GM12801 (cell line): ENCODE data around the gene PDGFB.

Experiments
- CTCF ChIP-seq: IDR thresholded peaks from one replicate; pipeline ENCODE4 v1.5.1; 2011; ENCODE audit warnings: control low read depth; ENCODE audit not compliant: insufficient read length; ENCODE audit errors: extremely low read depth

Gene PDGFB

DNA sequence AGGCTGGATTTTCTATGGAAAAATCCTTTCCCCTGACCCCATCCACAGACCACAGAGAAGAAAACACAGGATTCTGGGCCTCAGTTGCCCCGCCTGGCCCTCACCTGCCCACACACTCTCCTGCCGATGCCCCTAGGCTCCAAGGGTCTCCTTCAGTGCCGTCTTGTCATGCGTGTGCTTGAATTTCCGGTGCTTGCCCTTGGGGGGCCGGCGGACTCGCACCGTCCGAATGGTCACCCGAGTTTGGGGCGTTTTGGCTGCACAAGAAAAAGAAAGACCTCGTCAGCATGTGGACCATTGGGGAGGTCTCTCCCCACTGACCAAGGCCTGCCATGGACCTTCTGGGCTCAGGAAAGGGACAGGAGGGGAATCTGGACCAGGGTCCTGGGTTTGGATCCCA, 19.2 kb downstream of the PDGFB start:
- no peak for TF ChIP-seq CTCF

DNA sequence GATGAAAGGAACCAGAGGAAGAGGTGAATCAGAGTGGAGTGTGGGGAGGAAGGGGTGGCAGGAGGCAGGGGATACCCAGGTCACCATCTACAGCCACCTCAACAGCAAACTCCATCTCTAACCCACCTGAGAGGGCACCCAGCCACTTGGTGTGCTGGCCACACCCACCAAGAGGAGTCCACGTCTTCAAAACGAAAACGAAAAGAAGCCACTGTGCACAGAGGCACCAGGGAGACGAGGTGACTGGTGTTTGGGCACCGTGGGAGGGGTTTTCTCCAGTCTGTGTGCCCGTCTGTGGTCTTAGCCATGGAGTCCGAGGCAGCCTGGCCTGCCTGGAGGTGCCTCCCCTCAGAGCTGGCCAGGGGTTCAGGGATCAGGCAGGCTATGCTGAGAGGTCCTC, 20.2 kb downstream of the PDGFB start:
- TF ChIP-seq CTCF, result no peak

DNA sequence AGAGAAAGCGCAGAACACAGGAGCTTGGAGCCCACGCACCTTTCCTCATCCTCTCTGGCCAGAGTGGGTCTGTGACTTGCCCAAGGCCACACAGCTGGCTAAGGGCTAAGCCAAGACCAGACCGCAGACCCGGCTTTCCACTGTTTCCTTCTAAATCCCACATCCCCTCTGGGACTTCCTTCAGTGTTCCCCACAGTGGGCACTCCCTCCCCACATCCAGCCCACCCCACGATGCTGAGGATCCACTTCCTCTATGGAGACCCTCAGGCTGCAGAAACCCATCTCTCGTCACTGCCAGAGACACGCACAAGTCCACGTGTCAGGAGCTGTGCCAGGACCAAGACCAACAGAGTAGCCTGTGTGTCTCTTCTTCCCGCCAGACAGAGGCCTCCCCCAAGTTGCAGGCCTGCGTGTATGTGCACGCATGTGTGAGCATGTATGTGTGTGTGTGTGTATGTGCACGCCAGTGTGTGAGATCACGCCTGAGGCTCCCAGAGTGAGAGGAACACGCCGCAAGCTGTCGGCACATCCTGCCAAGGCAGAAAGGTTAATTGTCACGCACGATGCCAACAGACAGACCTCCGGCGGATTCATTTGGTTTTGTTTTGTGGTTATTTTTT, 21.6 kb downstream of the PDGFB start:
- no peak for TF ChIP-seq CTCF

GRCh38 chr22:39221999-39222686, 22.6 kb downstream of the PDGFB start:
- no peak for TF ChIP-seq CTCF

GRCh38 chr22:39220890-39221850, 23.6 kb downstream of the PDGFB start:
- TF ChIP-seq CTCF, result no peak

- no peak for TF ChIP-seq CTCF
Measured at GRCh38 chr22:39220450-39220849, 24.3 kb downstream of the PDGFB start.
